ENCODE data around the gene NMRK2.
"Not testable (repeated sequence)": the region's sequence is repeated elsewhere in the genome, so short reads cannot be mapped to it uniquely, and the experiment has no call there.

NMRK2 gene

GRCh38 chr19:3936506-3937442, 3.9 kb downstream of the NMRK2 start:
- H3K4me3 ChIP-seq (ENCODE audit: low read depth, low read length), result no peak overlapping the region

GRCh38 chr19:3938300-3938950, 5.6 kb downstream of the NMRK2 start:
- H3K4me3 ChIP-seq (ENCODE audit: low read depth, low read length), result not testable (repeated sequence)

- H3K4me3 ChIP-seq (ENCODE audit: low read depth, low read length), result no peak overlapping the region
Measured at GRCh38 chr19:3942790-3943409, 10.0 kb downstream of the NMRK2 start.

GRCh38 chr19:3944018-3944721, 11.3 kb downstream of the NMRK2 start:
- H3K4me3 ChIP-seq (ENCODE audit: low read depth, low read length), result no peak overlapping the region

- H3K4me3 ChIP-seq (ENCODE audit: low read depth, low read length), result no peak overlapping the region
Measured at GRCh38 chr19:3945838-3946237, 13.0 kb downstream of the NMRK2 start.

- not testable (repeated sequence) for H3K4me3 ChIP-seq (ENCODE audit: low read depth, low read length)
Measured at GRCh38 chr19:3947316-3947933, 14.6 kb downstream of the NMRK2 start.

GRCh38 chr19:3949294-3949693, 16.4 kb downstream of the NMRK2 start:
- H3K4me3 ChIP-seq (ENCODE audit: low read depth, low read length), result no peak overlapping the region

- H3K4me3 ChIP-seq (ENCODE audit: low read depth, low read length), result no peak overlapping the region
Measured at GRCh38 chr19:3949997-3950859, 17.4 kb downstream of the NMRK2 start.

GRCh38 chr19:3950871-3951861, 18.3 kb downstream of the NMRK2 start:
- H3K4me3 ChIP-seq (ENCODE audit: low read depth, low read length), result no peak overlapping the region

GRCh38 chr19:3952755-3953276, 19.9 kb downstream of the NMRK2 start:
- not testable (repeated sequence) for H3K4me3 ChIP-seq (ENCODE audit: low read depth, low read length)

GRCh38 chr19:3954107-3954506, 21.2 kb downstream of the NMRK2 start:
- H3K4me3 ChIP-seq (ENCODE audit: low read depth, low read length), result no peak overlapping the region

- H3K4me3 ChIP-seq (ENCODE audit: low read depth, low read length), result not testable (repeated sequence)
Measured at GRCh38 chr19:3955276-3955675, 22.4 kb downstream of the NMRK2 start.

- H3K4me3 ChIP-seq (ENCODE audit: low read depth, low read length), result no peak overlapping the region
Measured at GRCh38 chr19:3955688-3956087, 22.8 kb downstream of the NMRK2 start.

GRCh38 chr19:3958836-3959765, 26.2 kb downstream of the NMRK2 start:
- no peak overlapping the region for H3K4me3 ChIP-seq (ENCODE audit: low read depth, low read length)

GRCh38 chr19:3959766-3960131, 26.9 kb downstream of the NMRK2 start:
- no peak overlapping the region for H3K4me3 ChIP-seq (ENCODE audit: low read depth, low read length)

- H3K4me3 ChIP-seq (ENCODE audit: low read depth, low read length), result no peak overlapping the region
Measured at GRCh38 chr19:3961007-3961406, 28.1 kb downstream of the NMRK2 start.
